ENCODE measurements around the gene LRP1.

The LRP1 gene

GRCh38 chr12:57227315-57228115 lies 99.2 kb downstream of the LRP1 start:
- no peak for DNase-seq

GRCh38 chr12:57229046-57229633 lies 100.9 kb downstream of the LRP1 start:
- DNase-seq: peak; percentile 59

- DNase-seq: peak; percentile 91
Observed at GRCh38 chr12:57229634-57230380, 101.5 kb downstream of the LRP1 start, which contains the start of gene SHMT2. SHMT2 (plus strand) TSS chr12:57229711; CDS start chr12:57229779, 68 bp downstream.

GRCh38 chr12:57230381-57231155 lies 102.3 kb downstream of the LRP1 start:
- DNase-seq: no peak

- no peak for DNase-seq
Observed at GRCh38 chr12:57231276-57232021, 103.2 kb downstream of the LRP1 start.

GRCh38 chr12:57232156-57232756 lies 104.0 kb downstream of the LRP1 start:
- no peak for DNase-seq

GRCh38 chr12:57233357-57234232 lies 105.3 kb downstream of the LRP1 start:
- DNase-seq: no peak

- no peak for DNase-seq
Observed at GRCh38 chr12:57234233-57234570, 105.9 kb downstream of the LRP1 start.

- no peak for DNase-seq
Observed at GRCh38 chr12:57234571-57235016, 106.3 kb downstream of the LRP1 start.

- DNase-seq: no peak
Observed at GRCh38 chr12:57235017-57235727, 106.9 kb downstream of the LRP1 start.

- no peak for DNase-seq
Observed at GRCh38 chr12:57235728-57236131, 107.4 kb downstream of the LRP1 start.

GRCh38 chr12:57236201-57236924 lies 108.1 kb downstream of the LRP1 start:
- no peak for DNase-seq

GRCh38 chr12:57236925-57237595 lies 108.8 kb downstream of the LRP1 start:
- DNase-seq: no peak

- no peak for DNase-seq
Observed at GRCh38 chr12:57237596-57237931, 109.3 kb downstream of the LRP1 start.

GRCh38 chr12:57237932-57238853 lies 109.9 kb downstream of the LRP1 start:
- DNase-seq: no peak

- DNase-seq: peak; percentile 36
Observed at GRCh38 chr12:57238854-57239554, 110.7 kb downstream of the LRP1 start.

GRCh38 chr12:57239587-57240065 lies 111.3 kb downstream of the LRP1 start:
- no peak for DNase-seq
